Measurements from ENCODE around the gene PLA2G4A.

DNA sequence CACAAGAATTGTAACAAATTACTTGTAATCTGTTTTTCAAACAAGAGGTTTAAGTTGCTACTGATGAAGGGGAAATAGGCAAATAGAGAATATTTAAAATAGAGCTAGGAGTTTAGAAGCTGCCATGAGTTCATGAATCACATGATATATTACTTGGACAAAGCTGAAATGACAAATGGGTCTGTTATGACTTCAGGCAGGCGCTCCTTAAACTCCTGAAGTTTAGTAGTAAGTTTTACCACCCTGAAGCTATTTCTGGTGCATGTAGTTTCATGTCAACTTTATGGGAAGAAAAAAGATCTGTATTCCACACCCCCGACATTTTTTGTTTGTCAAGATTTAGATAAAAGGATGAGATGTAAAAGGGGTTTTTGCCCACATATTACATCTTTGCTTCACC lies 58.5 kb downstream of the PLA2G4A start:
- TF ChIP-seq, protein P1, sequence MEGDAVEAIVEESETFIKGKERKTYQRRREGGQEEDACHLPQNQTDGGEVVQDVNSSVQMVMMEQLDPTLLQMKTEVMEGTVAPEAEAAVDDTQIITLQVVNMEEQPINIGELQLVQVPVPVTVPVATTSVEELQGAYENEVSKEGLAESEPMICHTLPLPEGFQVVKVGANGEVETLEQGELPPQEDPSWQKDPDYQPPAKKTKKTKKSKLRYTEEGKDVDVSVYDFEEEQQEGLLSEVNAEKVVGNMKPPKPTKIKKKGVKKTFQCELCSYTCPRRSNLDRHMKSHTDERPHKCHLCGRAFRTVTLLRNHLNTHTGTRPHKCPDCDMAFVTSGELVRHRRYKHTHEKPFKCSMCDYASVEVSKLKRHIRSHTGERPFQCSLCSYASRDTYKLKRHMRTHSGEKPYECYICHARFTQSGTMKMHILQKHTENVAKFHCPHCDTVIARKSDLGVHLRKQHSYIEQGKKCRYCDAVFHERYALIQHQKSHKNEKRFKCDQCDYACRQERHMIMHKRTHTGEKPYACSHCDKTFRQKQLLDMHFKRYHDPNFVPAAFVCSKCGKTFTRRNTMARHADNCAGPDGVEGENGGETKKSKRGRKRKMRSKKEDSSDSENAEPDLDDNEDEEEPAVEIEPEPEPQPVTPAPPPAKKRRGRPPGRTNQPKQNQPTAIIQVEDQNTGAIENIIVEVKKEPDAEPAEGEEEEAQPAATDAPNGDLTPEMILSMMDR (conservative IDR thresholded peaks at IDR 0.05 in 1 of 2, IDR thresholded peaks at IDR 0.05 in 1 of 2; ENCODE audit: extremely low read depth in 1 of 2, insufficient read depth in 1 of 2, low read depth in 1 of 2, low read length in 2 of 2), result no peak
- no peak for TF ChIP-seq EZH2 (IDR thresholded peaks at IDR 0.05; ENCODE audit: borderline replicate concordance, low read length)

Measured in mammary epithelial cell (primary cell).